Naive B cell (primary cell): Measurements from ENCODE around the gene LCE1E. TPM values are rescaled to one million over a fixed set of nuclear protein-coding genes. Genes with fewer than 3 reads are reported as not detected.

ENCODE experiments used
- ATAC-seq, 2 donors: fragments of 150-1000 bp; cut with Tn5 transposase; 2 replicates each; pipeline ENCODE4 v1.10.0; 2021; ENCODE audit warnings: low read depth in 2 of 2, mild to moderate bottlenecking in 2 of 2, moderate library complexity in 2 of 2
- DNase-seq: peaks from one replicate; pipeline ENCODE4 v3.0.0; 2022
- H3K27ac Mint-ChIP-seq, 6 donors: one replicate each; pipeline ENCODE4 v1.8.0; 2020 to 2022; ENCODE audit warnings: mild to moderate bottlenecking in 6 of 6, mixed read lengths in 6 of 6, moderate library complexity in 5 of 6, inconsistent platforms in 2 of 6
- H3K27me3 Mint-ChIP-seq, 3 donors: one replicate each; pipeline ENCODE4 v1.8.0; 2021 to 2022; ENCODE audit warnings: mixed read lengths in 3 of 3, mild to moderate bottlenecking in 1 of 3
- H3K36me3 Mint-ChIP-seq, 2 donors: one replicate each; pipeline ENCODE4 v1.8.0; 2020 to 2022; ENCODE audit warnings: mixed read lengths in 2 of 2, inconsistent platforms in 1 of 2, mild to moderate bottlenecking in 1 of 2
- H3K4me1 Mint-ChIP-seq, 3 donors: one replicate each; pipeline ENCODE4 v1.8.0; 2020 to 2022; ENCODE audit warnings: mixed read lengths in 3 of 3, inconsistent platforms in 1 of 3, mild to moderate bottlenecking in 1 of 3, moderate library complexity in 1 of 3
- H3K4me3 Mint-ChIP-seq, 8 donors: one replicate each; pipeline ENCODE4 v1.8.0; 2020 to 2022; ENCODE audit warnings: mild to moderate bottlenecking in 8 of 8, mixed read lengths in 8 of 8, moderate library complexity in 8 of 8, inconsistent platforms in 2 of 8
- H3K9me3 Mint-ChIP-seq, 7 donors: one replicate each; pipeline ENCODE4 v1.8.0; 2020 to 2022; ENCODE audit warnings: mixed read lengths in 7 of 7, mild to moderate bottlenecking in 5 of 7, inconsistent platforms in 2 of 7, moderate library complexity in 1 of 7
- polyA plus RNA-seq, 6 donors: library from polyadenylated mRNA; unstranded; fragments of 300-500 nt; fragmentation: Illumina TruSeq; gene quantifications; one replicate each; pipeline ENCODE4 v1.2.3, GENCODE V29; 2021; ENCODE audit warnings: low read depth in 6 of 6

Gene LCE1E, protein sequence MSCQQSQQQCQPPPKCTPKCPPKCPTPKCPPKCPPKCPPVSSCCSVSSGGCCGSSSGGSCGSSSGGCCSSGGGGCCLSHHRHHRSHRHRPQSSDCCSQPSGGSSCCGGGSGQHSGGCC
- polyA plus RNA-seq = not detected

DNA sequence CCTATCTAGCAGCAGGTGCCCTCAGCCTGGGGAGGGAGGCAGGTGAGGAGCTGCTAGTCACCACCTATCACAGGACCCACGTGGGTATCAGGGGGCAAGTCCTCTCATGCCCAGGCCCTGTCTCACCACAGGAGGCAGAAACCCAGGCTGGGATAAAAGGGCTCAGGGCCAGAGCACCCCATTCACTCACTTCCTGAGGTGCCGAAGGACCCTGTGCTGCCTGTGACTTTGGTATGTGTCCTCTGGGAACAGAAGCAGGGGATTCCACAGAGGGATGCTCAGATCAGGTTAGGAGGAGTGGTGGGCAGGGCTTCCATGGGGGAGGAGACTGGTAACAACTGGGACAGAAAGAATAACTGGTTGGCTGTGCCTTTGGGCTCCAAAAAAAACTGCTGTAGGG is at the start of gene LCE1E:
TSS of gene LCE1E (plus strand) at position 181 of the 400 bp plus-strand sequence. CDS start 1,043 bp downstream, outside the sequence.
- DNase-seq = no peak
- no peak for ATAC-seq
- Mint-ChIP-seq H3K27me3 (peaks cover 28 to 39% (median 31%) of the 10 kb centered on the region in 3 donors), H3K9me3 (peaks cover 0 to 2% (median 0%) of the 10 kb centered on the region in 7 donors), H3K4me3 (no peak within 1 kb of the TSS), H3K36me3 (no peaks in the 10 kb centered on the region), H3K27ac (no peak within 1 kb of the TSS), H3K4me1 (no peaks in the 10 kb centered on the region)

DNA sequence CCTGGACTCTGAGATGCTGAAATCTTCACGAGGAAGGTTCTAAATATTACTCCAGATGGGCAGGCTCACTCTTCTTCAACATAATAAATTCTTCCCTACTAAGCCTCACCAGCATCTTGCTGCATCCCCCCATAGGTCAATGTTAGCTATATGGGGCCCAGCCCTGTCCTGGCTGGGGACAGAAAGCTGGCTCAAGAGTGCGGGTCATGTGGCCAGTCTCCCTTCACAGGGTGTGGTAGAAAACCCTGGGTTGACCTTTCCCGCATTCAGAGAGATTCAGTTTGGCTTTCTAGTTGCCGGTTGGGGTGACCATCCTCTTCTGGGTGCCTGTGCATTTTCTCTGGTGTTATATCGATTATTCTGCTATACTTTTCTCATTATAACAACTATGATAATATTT is 48.1 kb upstream of the LCE1E start:
- H3K4me3 Mint-ChIP-seq = no peak overlapping the region
- ATAC-seq = no peak

DNA sequence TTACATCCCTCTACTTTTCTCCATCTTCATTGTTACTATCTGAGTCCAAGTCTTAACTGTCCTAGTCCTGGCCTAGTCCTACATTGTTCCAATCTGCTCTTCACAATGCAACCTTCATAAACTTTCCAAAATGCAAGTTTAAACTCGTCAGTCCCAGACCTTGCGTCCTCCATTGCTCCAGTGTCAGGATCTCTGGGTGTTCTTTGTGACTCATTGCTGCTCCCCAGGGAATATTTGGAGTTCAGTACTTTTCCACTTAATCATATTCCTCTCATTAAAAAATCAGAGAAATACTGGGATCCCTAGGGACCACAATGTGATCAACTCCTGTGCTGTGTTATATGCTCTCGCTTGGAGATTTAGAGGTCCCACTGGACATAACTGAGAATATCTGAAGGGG is 46.2 kb upstream of the LCE1E start:
- Mint-ChIP-seq H3K27me3 (peaks cover 36 to 62% (median 52%) of the 10 kb centered on the region in 3 donors), H3K27ac (no peak overlapping the region), H3K4me1 (no peaks in the 10 kb centered on the region), H3K36me3 (no peaks in the 10 kb centered on the region), H3K4me3 (no peak overlapping the region), H3K9me3 (peaks cover 0 to 12% (median 0%) of the 10 kb centered on the region in 7 donors)
- no peak for ATAC-seq
- no peak for DNase-seq

More for the DNA sequence above, 48.1 kb upstream of the LCE1E start:
- peaks cover 0 to 8% (median 0%) of the 10 kb centered on the region in 7 donors for H3K9me3 Mint-ChIP-seq
- DNase-seq = no peak
- H3K27me3 Mint-ChIP-seq = peaks cover 32 to 54% (median 44%) of the 10 kb centered on the region in 3 donors
- no peaks in the 10 kb centered on the region for H3K4me1 Mint-ChIP-seq
- H3K36me3 Mint-ChIP-seq = no peaks in the 10 kb centered on the region
- no peak overlapping the region for H3K27ac Mint-ChIP-seq

DNA sequence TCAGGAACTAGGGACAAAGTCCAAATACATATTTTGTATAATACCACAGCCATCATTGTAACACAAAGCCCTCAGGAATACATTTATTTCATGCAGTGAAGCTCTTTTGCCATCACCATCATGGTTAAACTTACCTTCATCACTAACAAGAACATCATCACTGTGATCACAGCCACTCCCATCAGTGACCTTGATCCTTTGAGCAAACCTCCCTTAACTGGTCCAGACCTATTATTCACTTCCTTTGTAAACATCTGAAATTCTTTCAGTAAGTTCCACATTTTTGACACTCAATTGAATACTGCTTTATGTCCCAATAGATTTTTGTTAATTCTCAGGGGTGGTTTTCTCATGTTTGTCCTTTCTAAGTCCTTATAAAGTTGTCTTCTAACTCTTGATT is 44.4 kb upstream of the LCE1E start:
- H3K27ac Mint-ChIP-seq = no peak overlapping the region
- H3K4me3 Mint-ChIP-seq = no peak overlapping the region
- peaks cover 0 to 15% (median 1%) of the 10 kb centered on the region in 7 donors for H3K9me3 Mint-ChIP-seq
- peaks cover 30 to 58% (median 48%) of the 10 kb centered on the region in 3 donors for H3K27me3 Mint-ChIP-seq
- ATAC-seq (no peak), DNase-seq (no peak)
- H3K36me3 Mint-ChIP-seq = no peaks in the 10 kb centered on the region
- H3K4me1 Mint-ChIP-seq = no peaks in the 10 kb centered on the region

DNA sequence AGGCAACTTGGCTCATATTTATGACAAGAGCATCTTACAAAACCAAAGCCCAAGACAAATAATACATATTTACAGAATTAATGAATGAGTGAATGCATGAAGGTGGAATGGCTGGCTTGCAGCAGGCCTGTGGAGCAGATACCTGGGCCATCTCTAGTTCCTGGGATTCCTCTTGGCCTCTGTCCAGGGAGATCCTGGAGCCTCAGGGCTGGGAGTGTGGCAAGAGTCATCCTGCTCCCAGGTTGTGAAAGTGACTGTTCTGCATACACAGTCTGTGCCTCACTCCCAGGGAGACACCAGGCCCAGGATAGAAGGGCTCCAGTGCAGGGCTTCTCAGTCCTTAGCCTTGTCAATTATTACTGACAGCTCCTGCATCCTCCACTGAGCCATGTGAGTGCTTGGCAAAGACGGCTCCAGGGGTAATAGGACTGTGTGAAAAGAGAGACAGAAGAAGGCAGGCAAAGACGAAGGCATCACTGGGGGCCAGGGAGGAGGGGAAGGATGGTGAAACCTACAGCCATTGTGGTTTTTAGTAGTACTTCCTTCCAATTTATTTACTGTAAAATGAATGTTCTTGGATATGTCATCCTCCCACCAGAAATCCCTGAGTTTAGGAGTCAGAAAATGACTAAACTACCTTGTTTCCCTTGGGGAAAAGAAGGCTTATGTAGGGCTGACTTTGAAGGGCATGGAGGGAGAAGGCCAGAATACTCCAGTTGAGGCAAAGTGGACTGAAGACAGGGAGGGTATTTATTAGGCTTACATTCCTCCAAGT is 42.5 kb upstream of the LCE1E start:
- no peak overlapping the region for H3K27ac Mint-ChIP-seq
- H3K27me3 Mint-ChIP-seq = peaks cover 26 to 48% (median 45%) of the 10 kb centered on the region in 3 donors
- DNase-seq (no peak), ATAC-seq (no peak)
- no peaks in the 10 kb centered on the region for H3K4me1 Mint-ChIP-seq
- H3K9me3 Mint-ChIP-seq = peaks cover 0 to 16% (median 2%) of the 10 kb centered on the region in 7 donors
- no peaks in the 10 kb centered on the region for H3K36me3 Mint-ChIP-seq
- no peak overlapping the region for H3K4me3 Mint-ChIP-seq

DNA sequence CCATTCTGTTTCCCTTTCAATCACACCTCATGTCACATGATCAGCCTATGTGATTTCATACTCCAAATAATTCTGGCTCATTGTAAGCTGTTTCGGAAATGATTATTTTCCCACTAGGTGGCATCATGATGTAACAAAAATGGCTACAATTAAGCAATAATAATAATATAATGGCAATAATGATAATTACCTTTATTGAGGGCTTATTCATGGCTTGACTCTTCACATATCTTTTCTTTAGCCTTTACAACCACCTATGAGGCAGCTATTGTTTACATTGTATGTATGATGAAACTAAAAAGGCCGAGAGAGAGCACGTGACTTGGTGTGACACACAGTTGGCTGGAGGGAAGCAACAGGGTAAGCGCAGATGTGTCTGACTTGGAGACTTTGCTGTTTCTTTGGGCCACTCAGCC is 40.8 kb upstream of the LCE1E start:
- no peaks in the 10 kb centered on the region for H3K4me1 Mint-ChIP-seq
- no peak overlapping the region for H3K27ac Mint-ChIP-seq
- ATAC-seq (no peak), DNase-seq (no peak)
- peaks cover 0 to 16% (median 2%) of the 10 kb centered on the region in 7 donors for H3K9me3 Mint-ChIP-seq
- H3K36me3 Mint-ChIP-seq = no peaks in the 10 kb centered on the region
- no peak overlapping the region for H3K4me3 Mint-ChIP-seq
- H3K27me3 Mint-ChIP-seq = peaks cover 25 to 48% (median 45%) of the 10 kb centered on the region in 3 donors

DNA sequence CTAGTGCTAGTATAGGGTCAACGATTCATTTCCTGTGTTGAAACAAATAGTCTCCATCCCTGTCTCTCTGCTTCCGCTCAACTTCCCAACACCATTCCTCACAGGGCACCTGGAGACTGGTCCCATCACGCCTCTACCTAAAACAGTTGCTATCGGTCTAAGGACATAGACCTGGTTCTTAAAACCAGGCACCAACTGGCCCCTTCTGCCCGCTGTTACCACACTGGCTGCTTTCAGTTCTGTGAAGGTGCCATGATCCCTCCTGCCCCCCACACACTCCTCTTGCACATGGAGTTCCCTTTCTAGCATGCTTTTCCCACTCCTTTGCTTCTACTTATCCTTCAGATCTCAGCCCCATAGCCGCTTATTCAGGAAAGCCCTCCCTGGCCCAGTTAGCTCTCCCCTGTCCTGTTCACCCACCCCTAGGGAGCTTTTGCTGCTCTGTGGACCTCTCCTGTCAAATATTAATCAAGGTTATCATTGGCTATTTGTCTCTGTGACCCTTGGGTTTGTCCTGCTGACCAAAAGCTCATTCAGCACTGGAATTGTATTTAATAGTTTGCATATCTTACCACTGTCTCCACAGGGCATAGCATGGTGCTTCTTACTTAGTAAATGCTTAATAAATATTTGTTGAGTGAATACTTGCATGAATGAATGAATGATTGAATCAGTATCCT is 40.2 kb upstream of the LCE1E start:
- H3K9me3 Mint-ChIP-seq = peaks cover 0 to 16% (median 2%) of the 10 kb centered on the region in 7 donors
- ATAC-seq (no peak), DNase-seq (no peak)
- H3K4me3 Mint-ChIP-seq = no peak overlapping the region
- H3K4me1 Mint-ChIP-seq = no peaks in the 10 kb centered on the region
- H3K27ac Mint-ChIP-seq = no peak overlapping the region
- H3K27me3 Mint-ChIP-seq = peaks cover 31 to 54% (median 51%) of the 10 kb centered on the region in 3 donors
- H3K36me3 Mint-ChIP-seq = no peaks in the 10 kb centered on the region

DNA sequence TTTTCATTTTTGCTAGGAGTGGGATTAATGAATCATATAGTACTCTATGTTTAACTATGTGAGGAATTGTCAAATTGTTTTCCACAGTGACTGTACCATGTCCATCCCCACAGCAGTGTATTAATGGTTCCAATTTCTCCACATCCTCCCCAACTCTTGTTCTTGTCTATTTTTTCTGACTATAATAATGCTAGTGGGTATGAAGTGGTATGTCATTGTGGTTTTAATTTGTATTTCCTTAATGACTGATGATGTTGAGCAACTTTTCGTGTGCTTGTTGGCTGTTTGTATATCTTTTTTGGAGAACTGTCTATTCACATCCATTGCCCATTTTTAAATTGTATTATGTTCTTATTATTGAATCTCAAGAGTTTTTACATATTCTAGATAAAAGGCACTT is 38.2 kb upstream of the LCE1E start:
- Mint-ChIP-seq H3K36me3 (no peaks in the 10 kb centered on the region), H3K27me3 (peaks cover 31 to 59% (median 45%) of the 10 kb centered on the region in 3 donors), H3K4me1 (no peaks in the 10 kb centered on the region), H3K27ac (no peak overlapping the region), H3K4me3 (no peak overlapping the region), H3K9me3 (peaks cover 0 to 9% (median 0%) of the 10 kb centered on the region in 7 donors)
- DNase-seq (no peak), ATAC-seq (no peak)

DNA sequence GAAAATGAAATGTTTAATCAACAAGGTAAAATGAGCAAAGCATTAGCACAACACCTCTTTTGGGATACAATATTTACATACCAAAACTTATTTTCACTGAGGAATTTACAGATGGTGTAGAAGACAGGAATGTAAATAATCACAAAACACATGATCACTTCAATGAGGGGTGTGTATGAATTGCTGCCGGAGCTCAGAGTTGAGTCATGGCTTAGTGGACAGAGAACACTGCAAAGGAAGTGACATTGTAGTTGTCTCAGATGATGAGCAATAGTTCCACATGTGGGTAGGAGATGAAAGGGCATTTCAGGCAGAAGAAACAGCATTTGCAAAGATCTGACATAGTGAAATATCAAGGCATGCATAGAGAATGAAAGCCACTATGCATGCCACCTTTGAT is 33.8 kb upstream of the LCE1E start:
- DNase-seq = no peak
- H3K9me3 Mint-ChIP-seq = no peaks in the 10 kb centered on the region
- no peaks in the 10 kb centered on the region for H3K36me3 Mint-ChIP-seq
- H3K27me3 Mint-ChIP-seq = peaks cover 36 to 50% (median 45%) of the 10 kb centered on the region in 3 donors
- ATAC-seq = no peak
- no peak overlapping the region for H3K4me3 Mint-ChIP-seq
- no peaks in the 10 kb centered on the region for H3K4me1 Mint-ChIP-seq
- H3K27ac Mint-ChIP-seq = no peak overlapping the region

DNA sequence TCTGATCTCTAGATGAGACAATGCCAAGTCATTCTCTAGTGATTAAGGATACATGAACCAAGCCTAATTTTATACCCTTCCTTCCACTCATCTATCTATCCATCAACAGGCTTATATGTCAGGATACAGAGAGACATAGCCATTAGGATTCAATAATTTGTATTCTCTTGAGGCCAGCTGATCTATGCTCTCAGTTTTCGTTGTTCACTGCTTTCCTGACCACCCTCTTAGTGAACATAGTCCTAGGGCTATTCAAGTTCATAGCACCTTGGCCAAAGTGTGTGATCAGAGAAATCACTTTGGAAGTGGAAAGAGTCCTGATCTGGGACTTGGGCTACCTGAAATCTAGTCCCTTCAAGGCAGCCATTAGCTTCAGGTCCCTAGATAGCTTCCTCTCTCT is 32.5 kb upstream of the LCE1E start:
- Mint-ChIP-seq H3K27me3 (peaks cover 35 to 50% (median 49%) of the 10 kb centered on the region in 3 donors), H3K27ac (no peak overlapping the region), H3K9me3 (no peaks in the 10 kb centered on the region), H3K4me1 (no peaks in the 10 kb centered on the region), H3K36me3 (no peaks in the 10 kb centered on the region), H3K4me3 (no peak overlapping the region)
- DNase-seq = no peak
- no peak for ATAC-seq

DNA sequence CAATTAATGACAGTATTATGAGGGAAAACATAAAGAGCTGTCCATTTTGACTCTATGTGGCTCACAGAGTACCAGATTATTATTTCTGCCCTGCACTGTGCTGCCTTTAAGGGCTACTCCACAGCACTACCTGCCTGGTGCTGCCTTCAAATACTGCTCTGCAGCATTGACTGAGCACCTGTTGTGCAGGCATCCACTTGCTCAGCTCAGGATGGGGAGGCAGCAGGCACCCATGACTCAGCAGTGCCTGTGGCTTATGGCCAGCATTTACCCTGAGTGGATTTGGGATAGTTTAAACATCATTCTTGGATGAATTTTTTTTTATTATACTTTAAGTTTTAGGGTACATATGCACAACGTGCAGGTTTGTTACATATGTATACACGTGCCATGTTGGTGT is 29.2 kb upstream of the LCE1E start:
- Mint-ChIP-seq H3K36me3 (no peaks in the 10 kb centered on the region), H3K9me3 (no peaks in the 10 kb centered on the region), H3K27me3 (peaks cover 35 to 53% (median 47%) of the 10 kb centered on the region in 3 donors), H3K27ac (no peak overlapping the region), H3K4me1 (no peaks in the 10 kb centered on the region), H3K4me3 (no peak overlapping the region)
- ATAC-seq (no peak), DNase-seq (no peak)

DNA sequence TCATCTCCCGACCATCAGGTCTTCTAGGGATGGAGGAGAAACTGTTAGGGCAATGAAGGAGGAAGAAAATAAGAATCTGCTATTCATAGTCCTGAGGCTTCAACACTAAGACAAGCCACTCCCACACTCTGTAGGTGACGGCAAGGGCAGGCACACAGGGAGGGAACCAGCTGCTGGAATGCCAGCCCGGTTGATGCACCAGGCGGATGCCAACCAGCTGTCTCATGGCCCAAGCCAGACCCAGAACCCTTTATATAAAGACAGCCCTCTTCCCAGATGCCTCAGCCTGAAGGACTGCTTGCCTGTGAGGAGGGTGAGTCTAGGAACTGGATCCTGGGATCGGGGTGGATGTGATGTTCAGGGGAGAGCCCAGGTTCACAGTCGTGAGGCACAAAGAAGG is 28.3 kb upstream of the LCE1E start, which contains the start of gene KPRP:
TSS of gene KPRP (plus strand) at position 279 of the 400 bp plus-strand sequence. CDS start 1,564 bp downstream, outside the sequence.
- peak within 1 kb of the TSS in 1 of 6 donors; percentile 53 for H3K27ac Mint-ChIP-seq
- ATAC-seq (no peak), DNase-seq (no peak)
- H3K4me3 Mint-ChIP-seq = no peak within 1 kb of the TSS
- peaks cover 32 to 47% (median 42%) of the 10 kb centered on the region in 3 donors for H3K27me3 Mint-ChIP-seq
- no peaks in the 10 kb centered on the region for H3K36me3 Mint-ChIP-seq
- no peaks in the 10 kb centered on the region for H3K9me3 Mint-ChIP-seq
- no peaks in the 10 kb centered on the region for H3K4me1 Mint-ChIP-seq

DNA sequence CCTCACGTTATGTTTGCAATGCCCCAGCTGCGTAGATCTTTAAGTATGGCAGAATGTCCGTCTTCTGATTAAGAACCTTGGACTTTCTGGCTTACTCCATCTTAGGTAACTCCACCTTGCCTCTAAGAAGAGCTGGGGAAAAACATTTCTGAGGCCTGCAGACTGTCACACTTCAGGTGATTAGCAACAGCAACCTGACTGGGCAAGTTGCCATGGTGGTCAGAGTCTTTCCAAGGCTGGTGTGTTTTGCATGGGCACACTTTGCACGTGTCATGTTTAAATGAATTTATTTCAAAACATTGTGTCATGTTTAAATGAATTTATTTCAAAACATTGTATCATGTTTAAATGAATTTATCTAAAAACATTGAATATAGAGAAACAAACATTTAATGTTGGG is 27.4 kb upstream of the LCE1E start:
- no peaks in the 10 kb centered on the region for H3K4me1 Mint-ChIP-seq
- H3K4me3 Mint-ChIP-seq = no peak overlapping the region
- H3K36me3 Mint-ChIP-seq = no peaks in the 10 kb centered on the region
- H3K9me3 Mint-ChIP-seq = no peaks in the 10 kb centered on the region
- ATAC-seq = no peak
- H3K27ac Mint-ChIP-seq = no peak overlapping the region
- peaks cover 29 to 42% (median 42%) of the 10 kb centered on the region in 3 donors for H3K27me3 Mint-ChIP-seq
- DNase-seq = no peak
